Measurements from ENCODE around the gene ZSCAN21.

Gene ZSCAN21

GRCh38 chr7:100101016-100101862, 51.7 kb downstream of the ZSCAN21 start, which contains the start of the genes AP4M1 and MCM7:
Gene AP4M1, plus strand, starts transcription at chr7:100101643. Its CDS starts 72 bp downstream, at chr7:100101715.
Gene MCM7, minus strand, starts transcription at chr7:100101397. Its CDS starts 103 bp downstream, at chr7:100101294.
- peak; percentile 96 for DNase-seq

GRCh38 chr7:100102950-100103840, 53.6 kb downstream of the ZSCAN21 start:
- no peak for DNase-seq

GRCh38 chr7:100105534-100105933, 56.0 kb downstream of the ZSCAN21 start:
- DNase-seq: no peak

- DNase-seq: no peak
Observed at GRCh38 chr7:100106633-100107032, 57.1 kb downstream of the ZSCAN21 start.

- no peak for DNase-seq
Observed at GRCh38 chr7:100107125-100107737, 57.7 kb downstream of the ZSCAN21 start.

- DNase-seq: no peak
Observed at GRCh38 chr7:100107890-100108289, 58.3 kb downstream of the ZSCAN21 start.

GRCh38 chr7:100109521-100110163, 60.1 kb downstream of the ZSCAN21 start:
- DNase-seq: no peak

- no peak for DNase-seq
Observed at GRCh38 chr7:100111156-100111555, 61.6 kb downstream of the ZSCAN21 start.

GRCh38 chr7:100111914-100112313, 62.3 kb downstream of the ZSCAN21 start:
- no peak for DNase-seq
